ENCODE data around the gene RASSF5. TPM values are rescaled to one million over a fixed set of nuclear protein-coding genes. Genes with fewer than 3 reads are reported as not detected.

Gene RASSF5
- total RNA-seq, 1 experiment from 2014 or later, result 27.2 TPM

DNA sequence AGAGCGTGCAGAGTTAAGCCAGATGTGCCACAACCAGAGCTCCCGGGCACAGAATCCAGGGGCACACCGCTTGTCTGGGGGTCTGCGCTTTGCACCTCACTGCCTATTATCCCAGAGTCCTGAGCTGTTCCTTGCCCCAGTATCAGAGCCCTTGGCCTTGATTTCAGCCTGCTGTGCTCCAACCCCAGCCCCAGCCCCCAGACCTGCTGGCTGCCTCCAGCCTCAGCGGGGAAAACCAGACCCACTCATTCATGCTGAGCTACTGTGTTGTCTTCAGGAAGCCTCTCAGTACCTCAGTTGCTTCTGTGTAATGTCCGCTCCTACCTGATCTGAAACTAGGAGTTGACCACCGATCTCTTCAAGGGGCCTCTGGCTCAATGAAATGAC lies 35.9 kb upstream of the RASSF5 start:
- Histone ChIP-seq H4K20me1 (ENCODE audit: insufficient read depth, low read depth, low read length) (no peaks in the 10 kb centered on the region), H3K4me2 (ENCODE audit: low read depth, low read length, poor library complexity, severe bottlenecking) (peak overlapping the region; percentile 81), H3K9me2 (replicated peaks; ENCODE audit: insufficient read depth, low read length) (no peaks in the 10 kb centered on the region), H3K27me3 (ENCODE audit: low read length) (no peaks in the 10 kb centered on the region), H3K4me1 (ENCODE audit: low read length) (peaks cover 63% of the 10 kb centered on the region), H3K9ac (ENCODE audit: low read length) (peak overlapping the region; percentile 98), H3K9me3 (ENCODE audit: low read length) (no peaks in the 10 kb centered on the region), H3K79me2 (ENCODE audit: low read length) (peaks cover 34% of the 10 kb centered on the region), H3K27ac (ENCODE audit: low read length) (peak overlapping the region; percentile 98), H2AFZ (ENCODE audit: low read length) (no peak overlapping the region), H3K4me3 (ENCODE audit: low read length) (peak overlapping the region; percentile 94), H3K36me3 (ENCODE audit: insufficient read depth, low read length) (peaks cover 9% of the 10 kb centered on the region)
- DNase-seq, result no peak

DNA sequence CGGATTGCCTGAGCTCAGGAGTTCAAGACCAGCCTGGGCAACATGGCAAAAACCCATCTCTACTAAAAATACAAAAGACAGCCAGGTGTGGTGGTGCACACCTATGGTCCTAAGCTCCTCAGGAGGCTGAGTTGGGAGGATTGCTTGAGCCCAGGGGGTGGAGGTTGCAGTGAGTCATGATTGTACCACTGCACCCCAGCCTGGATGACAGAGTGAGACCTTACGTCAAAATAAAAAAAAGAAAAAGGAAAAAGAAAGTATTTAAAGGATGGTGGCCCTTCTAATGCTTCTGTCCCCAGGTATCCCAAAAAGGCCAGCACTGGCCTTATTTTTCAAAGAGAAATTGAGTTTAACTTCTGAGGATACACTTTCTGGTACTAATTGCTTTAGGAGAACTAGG lies 35.3 kb upstream of the RASSF5 start:
- Histone ChIP-seq H3K4me2 (ENCODE audit: low read depth, low read length, poor library complexity, severe bottlenecking) (peak overlapping the region; percentile 81), H3K4me1 (ENCODE audit: low read length) (peaks cover 57% of the 10 kb centered on the region), H3K79me2 (ENCODE audit: low read length) (peaks cover 34% of the 10 kb centered on the region), H3K36me3 (ENCODE audit: insufficient read depth, low read length) (peaks cover 9% of the 10 kb centered on the region), H3K9ac (ENCODE audit: low read length) (peak overlapping the region; percentile 98), H3K9me3 (ENCODE audit: low read length) (no peaks in the 10 kb centered on the region), H2AFZ (ENCODE audit: low read length) (no peak overlapping the region), H3K27me3 (ENCODE audit: low read length) (no peaks in the 10 kb centered on the region), H4K20me1 (ENCODE audit: insufficient read depth, low read depth, low read length) (no peaks in the 10 kb centered on the region), H3K9me2 (replicated peaks; ENCODE audit: insufficient read depth, low read length) (no peaks in the 10 kb centered on the region), H3K27ac (ENCODE audit: low read length) (peak overlapping the region; percentile 98), H3K4me3 (ENCODE audit: low read length) (peak overlapping the region; percentile 94)
- no peak for DNase-seq

DNA sequence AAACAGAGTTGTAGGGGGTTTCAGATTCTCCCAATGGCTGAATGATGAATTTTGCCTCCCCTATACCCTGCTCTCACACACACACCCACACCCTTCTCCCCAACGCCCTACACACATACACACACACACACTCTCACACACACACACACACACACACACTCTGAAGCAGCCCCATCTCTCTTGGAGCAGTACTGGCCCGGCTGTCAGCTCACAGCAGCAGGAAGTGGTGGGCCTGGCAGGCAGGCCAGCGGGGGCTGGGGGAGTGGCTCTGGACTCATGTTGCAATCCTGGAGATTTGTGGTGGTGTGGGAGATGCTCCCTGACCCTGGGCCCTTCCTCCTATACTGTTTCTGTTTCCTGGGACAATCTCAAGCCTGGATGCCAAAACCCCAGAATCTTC lies 34.9 kb upstream of the RASSF5 start:
- Histone ChIP-seq H3K79me2 (ENCODE audit: low read length) (peaks cover 34% of the 10 kb centered on the region), H3K9me3 (ENCODE audit: low read length) (no peaks in the 10 kb centered on the region), H4K20me1 (ENCODE audit: insufficient read depth, low read depth, low read length) (no peaks in the 10 kb centered on the region), H3K4me1 (ENCODE audit: low read length) (peaks cover 52% of the 10 kb centered on the region), H3K27ac (ENCODE audit: low read length) (peak overlapping the region; percentile 98), H3K36me3 (ENCODE audit: insufficient read depth, low read length) (peaks cover 9% of the 10 kb centered on the region), H3K4me2 (ENCODE audit: low read depth, low read length, poor library complexity, severe bottlenecking) (peak overlapping the region; percentile 81), H3K9ac (ENCODE audit: low read length) (peak overlapping the region; percentile 98), H2AFZ (ENCODE audit: low read length) (no peak overlapping the region), H3K9me2 (replicated peaks; ENCODE audit: insufficient read depth, low read length) (no peaks in the 10 kb centered on the region), H3K27me3 (ENCODE audit: low read length) (no peaks in the 10 kb centered on the region), H3K4me3 (ENCODE audit: low read length) (peak overlapping the region; percentile 94; the same call in 1 of the 2 replicates)
- DNase-seq, result no peak

DNA sequence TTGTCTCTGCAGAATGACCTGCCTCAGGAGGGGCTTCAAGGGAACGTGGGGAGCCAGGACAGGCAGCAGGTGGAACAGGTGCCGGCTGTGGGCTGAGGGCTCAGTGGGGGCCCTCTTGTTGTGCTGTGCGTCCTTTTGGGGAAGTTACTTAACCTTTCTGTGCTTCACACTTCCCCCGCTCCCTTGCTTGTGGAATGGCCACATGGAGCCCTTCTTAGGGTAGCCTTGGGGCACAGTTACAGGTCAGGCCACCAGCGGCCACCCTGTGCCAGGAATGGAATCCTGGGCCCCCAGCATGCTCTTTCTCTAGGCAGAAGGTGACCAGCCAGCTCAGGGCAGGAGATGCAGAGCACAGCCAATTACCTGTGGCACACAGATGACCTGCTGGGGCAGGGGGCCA lies 34.4 kb upstream of the RASSF5 start:
- Histone ChIP-seq H3K4me3 (ENCODE audit: low read length) (peak overlapping the region; percentile 94; the same call in 1 of the 2 replicates), H3K9ac (ENCODE audit: low read length) (peak overlapping the region; percentile 98; the same call in 1 of the 2 replicates), H3K36me3 (ENCODE audit: insufficient read depth, low read length) (peaks cover 9% of the 10 kb centered on the region), H3K4me1 (ENCODE audit: low read length) (peaks cover 48% of the 10 kb centered on the region), H3K27me3 (ENCODE audit: low read length) (no peaks in the 10 kb centered on the region), H3K4me2 (ENCODE audit: low read depth, low read length, poor library complexity, severe bottlenecking) (peak overlapping the region; percentile 81), H4K20me1 (ENCODE audit: insufficient read depth, low read depth, low read length) (no peaks in the 10 kb centered on the region), H3K79me2 (ENCODE audit: low read length) (peaks cover 34% of the 10 kb centered on the region), H3K9me2 (replicated peaks; ENCODE audit: insufficient read depth, low read length) (no peaks in the 10 kb centered on the region), H2AFZ (ENCODE audit: low read length) (no peak overlapping the region), H3K27ac (ENCODE audit: low read length) (peak overlapping the region; percentile 98), H3K9me3 (ENCODE audit: low read length) (no peaks in the 10 kb centered on the region)
- no peak for DNase-seq

DNA sequence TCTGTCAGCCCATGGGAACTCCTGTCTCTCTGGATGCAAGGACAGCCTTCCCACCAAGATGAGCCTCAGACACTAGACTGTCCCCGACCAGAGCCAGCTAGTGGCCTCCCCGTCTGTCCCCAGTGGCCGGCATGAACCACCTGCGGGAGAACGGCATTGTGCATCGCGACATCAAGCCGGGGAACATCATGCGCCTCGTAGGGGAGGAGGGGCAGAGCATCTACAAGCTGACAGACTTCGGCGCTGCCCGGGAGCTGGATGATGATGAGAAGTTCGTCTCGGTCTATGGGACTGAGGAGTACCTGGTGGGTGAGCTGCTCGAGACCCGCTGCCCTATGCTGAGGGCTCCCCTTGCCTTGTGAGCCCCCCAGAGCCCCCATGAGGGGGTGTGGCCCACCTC lies 31.3 kb upstream of the RASSF5 start:
- Histone ChIP-seq H3K9ac (ENCODE audit: low read length) (no peak overlapping the region), H2AFZ (ENCODE audit: low read length) (no peak overlapping the region), H3K27me3 (ENCODE audit: low read length) (no peaks in the 10 kb centered on the region), H3K36me3 (ENCODE audit: insufficient read depth, low read length) (peaks cover 29% of the 10 kb centered on the region), H4K20me1 (ENCODE audit: insufficient read depth, low read depth, low read length) (no peaks in the 10 kb centered on the region), H3K4me3 (ENCODE audit: low read length) (no peak overlapping the region), H3K9me2 (replicated peaks; ENCODE audit: insufficient read depth, low read length) (no peaks in the 10 kb centered on the region), H3K27ac (ENCODE audit: low read length) (no peak overlapping the region), H3K4me2 (ENCODE audit: low read depth, low read length, poor library complexity, severe bottlenecking) (no peak overlapping the region), H3K79me2 (ENCODE audit: low read length) (peaks cover 20% of the 10 kb centered on the region), H3K4me1 (ENCODE audit: low read length) (peaks cover 22% of the 10 kb centered on the region), H3K9me3 (ENCODE audit: low read length) (no peaks in the 10 kb centered on the region)
- no peak for DNase-seq

DNA sequence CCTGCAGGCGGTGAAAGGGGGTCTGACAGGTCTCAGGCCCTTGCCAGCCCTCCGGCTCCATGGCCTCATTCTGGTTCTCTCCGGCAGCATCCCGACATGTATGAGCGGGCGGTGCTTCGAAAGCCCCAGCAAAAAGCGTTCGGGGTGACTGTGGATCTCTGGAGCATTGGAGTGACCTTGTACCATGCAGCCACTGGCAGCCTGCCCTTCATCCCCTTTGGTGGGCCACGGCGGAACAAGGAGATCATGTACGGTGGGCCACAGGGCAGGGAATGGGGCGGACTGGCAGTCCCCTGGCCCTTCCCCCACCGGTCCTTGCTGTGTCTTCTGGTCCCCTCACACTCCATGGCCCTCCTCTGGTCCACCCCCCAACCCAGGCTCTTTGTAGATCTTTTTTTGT lies 30.7 kb upstream of the RASSF5 start:
- peaks cover 17% of the 10 kb centered on the region for H3K4me1 ChIP-seq (ENCODE audit: low read length)
- no peak overlapping the region for H3K27ac ChIP-seq (ENCODE audit: low read length)
- DNase-seq, result no peak
- no peaks in the 10 kb centered on the region for H3K27me3 ChIP-seq (ENCODE audit: low read length)
- no peak overlapping the region for H3K4me2 ChIP-seq (ENCODE audit: low read depth, low read length, poor library complexity, severe bottlenecking)
- peaks cover 14% of the 10 kb centered on the region for H3K79me2 ChIP-seq (ENCODE audit: low read length)
- no peaks in the 10 kb centered on the region for H4K20me1 ChIP-seq (ENCODE audit: insufficient read depth, low read depth, low read length)
- H3K36me3 ChIP-seq (ENCODE audit: insufficient read depth, low read length), result peaks cover 29% of the 10 kb centered on the region
- no peak overlapping the region for H2AFZ ChIP-seq (ENCODE audit: low read length)
- no peaks in the 10 kb centered on the region for H3K9me2 ChIP-seq (replicated peaks; ENCODE audit: insufficient read depth, low read length)
- no peak overlapping the region for H3K9ac ChIP-seq (ENCODE audit: low read length)
- no peak overlapping the region for H3K4me3 ChIP-seq (ENCODE audit: low read length)
- no peaks in the 10 kb centered on the region for H3K9me3 ChIP-seq (ENCODE audit: low read length)

DNA sequence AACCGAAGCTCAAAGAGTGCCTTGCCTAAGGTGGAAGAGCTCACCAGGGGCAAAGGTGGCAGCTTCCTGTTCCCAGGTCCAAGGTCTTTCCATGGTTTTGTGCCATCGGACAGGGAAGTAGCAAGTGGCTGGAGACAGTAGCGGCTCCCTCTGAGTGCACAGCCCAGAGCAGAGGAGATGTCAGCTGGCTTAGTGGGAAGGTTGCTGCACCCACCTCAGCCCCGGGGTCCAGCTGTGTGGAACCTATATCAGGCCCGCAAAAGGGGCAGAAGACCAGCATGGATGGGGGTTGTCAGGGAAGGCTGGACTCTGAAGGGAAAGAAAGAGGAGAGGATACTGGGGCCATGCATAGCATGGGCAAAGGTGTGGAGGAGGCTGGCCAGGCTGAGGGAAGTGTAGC lies 30.2 kb upstream of the RASSF5 start:
- Histone ChIP-seq H3K9ac (ENCODE audit: low read length) (no peak overlapping the region), H3K4me1 (ENCODE audit: low read length) (peaks cover 12% of the 10 kb centered on the region), H2AFZ (ENCODE audit: low read length) (no peak overlapping the region), H3K4me3 (ENCODE audit: low read length) (no peak overlapping the region), H3K4me2 (ENCODE audit: low read depth, low read length, poor library complexity, severe bottlenecking) (no peak overlapping the region), H3K36me3 (ENCODE audit: insufficient read depth, low read length) (peaks cover 30% of the 10 kb centered on the region), H3K27me3 (ENCODE audit: low read length) (no peaks in the 10 kb centered on the region), H3K79me2 (ENCODE audit: low read length) (peaks cover 9% of the 10 kb centered on the region), H3K27ac (ENCODE audit: low read length) (no peak overlapping the region), H4K20me1 (ENCODE audit: insufficient read depth, low read depth, low read length) (no peaks in the 10 kb centered on the region), H3K9me3 (ENCODE audit: low read length) (no peaks in the 10 kb centered on the region), H3K9me2 (replicated peaks; ENCODE audit: insufficient read depth, low read length) (no peaks in the 10 kb centered on the region)
- no peak for DNase-seq

DNA sequence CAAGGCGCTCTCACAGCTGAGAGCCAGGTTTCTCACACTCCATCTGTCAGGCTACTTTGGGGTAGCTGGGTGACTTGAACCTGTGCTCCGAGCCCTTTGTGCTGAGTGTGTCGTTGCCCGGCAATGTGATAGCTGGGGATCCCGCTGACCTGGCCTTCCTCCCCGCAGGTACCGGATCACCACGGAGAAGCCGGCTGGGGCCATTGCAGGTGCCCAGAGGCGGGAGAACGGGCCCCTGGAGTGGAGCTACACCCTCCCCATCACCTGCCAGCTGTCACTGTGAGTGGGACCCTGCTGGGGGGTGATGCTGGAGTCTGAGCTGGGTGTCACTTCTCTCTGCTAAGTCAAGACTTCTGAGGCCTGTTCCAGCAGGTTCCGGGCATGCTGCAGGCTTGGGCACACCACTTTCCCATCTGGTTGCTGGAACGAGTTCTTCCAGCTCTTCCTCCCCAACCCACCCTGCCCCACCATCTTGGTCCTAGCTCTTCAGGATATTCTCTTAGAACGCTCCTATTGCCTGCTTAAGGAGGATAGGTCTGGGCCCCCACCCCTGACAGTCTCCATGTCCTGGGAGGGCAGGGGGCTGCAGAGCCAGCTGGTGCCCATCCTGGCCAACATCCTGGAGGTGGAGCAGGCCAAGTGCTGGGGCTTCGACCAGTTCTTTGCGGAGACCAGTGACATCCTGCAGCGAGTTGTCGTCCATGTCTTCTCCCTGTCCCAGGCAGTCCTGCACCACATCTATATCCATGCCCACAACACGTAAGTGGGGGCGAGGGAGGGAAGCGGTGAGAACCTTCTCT lies 29.6 kb upstream of the RASSF5 start:
- Histone ChIP-seq H4K20me1 (ENCODE audit: insufficient read depth, low read depth, low read length) (no peaks in the 10 kb centered on the region), H3K4me1 (ENCODE audit: low read length) (peaks cover 5% of the 10 kb centered on the region), H3K27ac (ENCODE audit: low read length) (no peak overlapping the region), H3K9me2 (replicated peaks; ENCODE audit: insufficient read depth, low read length) (no peaks in the 10 kb centered on the region), H3K9ac (ENCODE audit: low read length) (no peak overlapping the region), H2AFZ (ENCODE audit: low read length) (no peak overlapping the region), H3K4me2 (ENCODE audit: low read depth, low read length, poor library complexity, severe bottlenecking) (no peak overlapping the region), H3K79me2 (ENCODE audit: low read length) (peaks cover 2% of the 10 kb centered on the region), H3K36me3 (ENCODE audit: insufficient read depth, low read length) (peaks cover 34% of the 10 kb centered on the region), H3K9me3 (ENCODE audit: low read length) (no peaks in the 10 kb centered on the region), H3K27me3 (ENCODE audit: low read length) (no peaks in the 10 kb centered on the region), H3K4me3 (ENCODE audit: low read length) (no peak overlapping the region)
- no peak for DNase-seq
